Endothelial cell of umbilical vein (primary cell): ENCODE results near the gene SYT7. TPM values are rescaled to one million over a fixed set of nuclear protein-coding genes. Genes with fewer than 3 reads are reported as not detected.

Experiments used
- BruUV-seq: library from RNA; stranded (reverse); fragments of 400-500 nt; replicated peaks from 2 replicates; lab custom pipeline; 2021; lab: Mats Ljungman, UMichigan
- CTCF ChIA-PET: fragments of 300-600, 350-600 bp; sonication (Branson Sonifier 250); formaldehyde crosslinking; loops from one replicate; lab custom pipeline; 2021; ENCODE audit warnings: antibody characterized with exemption, inconsistent platforms; lab: Charles Lee
- POLR2A ChIA-PET: fragments of 300-600, 350-600 bp; sonication (Branson Sonifier 250); formaldehyde crosslinking; loops from one replicate; lab custom pipeline; 2021; ENCODE audit warnings: antibody characterized with exemption, inconsistent platforms; lab: Charles Lee
- DNase-seq: peaks from one replicate; pipeline ENCODE4 v3.0.0-alpha.2; 2011; ENCODE audit warnings: low read depth, low spot score
- FAIRE-seq: peaks from 2 replicates; lab custom pipeline; 2011; peaks lifted over from hg19 to GRCh38; lab: Jason Lieb, UNC
- H2AFZ ChIP-seq: 2 replicates; pipeline ENCODE4 v1.6.0; 2012; ENCODE audit warnings: low read depth, low read length, control low read depth, inconsistent platforms
- H3K27ac ChIP-seq: 2 replicates; pipeline ENCODE4 v1.5.1; 2011; ENCODE audit warnings: low read depth, mild to moderate bottlenecking, control low read depth, low read length, moderate library complexity; ENCODE audit not compliant: insufficient read depth
- H3K27me3 ChIP-seq, 2 experiments: 2 replicates each; pipeline versions ENCODE4 v1.6.0 to v1.6.1; 2011; ENCODE audit warnings: low read length in 2 of 2, mixed read lengths in 1 of 2; ENCODE audit not compliant: control insufficient read depth in 2 of 2, insufficient read depth in 2 of 2
- H3K36me3 ChIP-seq, 2 experiments: 2 replicates in 1 of 2; 3 replicates in 1 of 2; pipeline ENCODE4 v1.5.1; 2011; ENCODE audit warnings: low read length in 2 of 2, mild to moderate bottlenecking in 1 of 2, moderate library complexity in 1 of 2; ENCODE audit not compliant: control insufficient read depth in 2 of 2, insufficient read depth in 2 of 2; ENCODE audit errors: extremely low read depth in 1 of 2
- H3K4me1 ChIP-seq: 3 replicates; pipeline ENCODE4 v1.5.1; 2011; ENCODE audit warnings: mild to moderate bottlenecking, low read length; ENCODE audit not compliant: control insufficient read depth, insufficient read depth; ENCODE audit errors: extremely low read depth
- H3K4me2 ChIP-seq: 2 replicates; pipeline ENCODE4 v1.6.1; 2011; ENCODE audit warnings: low read length, control low read depth, mixed read lengths; ENCODE audit not compliant: insufficient read depth
- H3K4me3 ChIP-seq, 3 experiments: fragments of 200-600 bp in 1 of 3; sonication (generic), shearing (Covaris generic) in 1 of 3; replicated peaks in 1 of 3; 2 replicates each; pipeline ENCODE4 v1.5.1; 2011 to 2016; ENCODE audit warnings: control low read depth in 3 of 3, low read length in 3 of 3, mild to moderate bottlenecking in 2 of 3, inconsistent platforms in 1 of 3, low read depth in 1 of 3, moderate library complexity in 1 of 3; ENCODE audit not compliant: insufficient read depth in 1 of 3
- H3K79me2 ChIP-seq: 2 replicates; pipeline ENCODE4 v1.6.0; 2012; ENCODE audit warnings: low read length, inconsistent platforms; ENCODE audit not compliant: control insufficient read depth, insufficient read depth
- H3K9ac ChIP-seq: replicated peaks from 2 replicates; pipeline ENCODE3; 2011; ENCODE audit warnings: low read length, control low read depth; ENCODE audit not compliant: insufficient read depth; ENCODE audit errors: extremely low read depth
- H3K9me1 ChIP-seq: replicated peaks from 3 replicates; pipeline ENCODE4 v1.6.0; 2011; ENCODE audit warnings: mild to moderate bottlenecking, low read length; ENCODE audit not compliant: control insufficient read depth, insufficient read depth; ENCODE audit errors: extremely low read depth
- H3K9me3 ChIP-seq: replicated peaks from 2 replicates; pipeline ENCODE4 v1.5.1; 2012; ENCODE audit warnings: low read length, inconsistent platforms; ENCODE audit not compliant: control insufficient read depth, insufficient read depth
- H4K20me1 ChIP-seq: replicated peaks from 2 replicates; pipeline ENCODE3; 2011; ENCODE audit warnings: mild to moderate bottlenecking, low read length; ENCODE audit not compliant: control insufficient read depth, insufficient read depth; ENCODE audit errors: extremely low read depth
- EZH2 ChIP-seq: IDR thresholded peaks from 2 replicates; pipeline ENCODE4 v1.6.1; 2012; ENCODE audit warnings: borderline replicate concordance, low read depth, mild to moderate bottlenecking, moderate library complexity, low read length, inconsistent platforms; ENCODE audit not compliant: severe bottlenecking
- JUN ChIP-seq: IDR thresholded peaks from 2 replicates; pipeline ENCODE4 v1.6.1; 2011; ENCODE audit warnings: borderline replicate concordance, low read depth; ENCODE audit not compliant: insufficient read length, insufficient read depth
- MYC ChIP-seq: IDR thresholded peaks from one replicate; pipeline ENCODE4 v1.6.1; 2011; ENCODE audit warnings: mild to moderate bottlenecking, low read depth, low read length
- POLR2A ChIP-seq: IDR thresholded peaks from 2 replicates; pipeline ENCODE4 v1.6.1; 2012; ENCODE audit warnings: low read depth, mild to moderate bottlenecking, control low read depth, low read length
- POLR2AphosphoS5 ChIP-seq: IDR thresholded peaks from 2 replicates; pipeline ENCODE4 v1.6.1; 2012; ENCODE audit warnings: low read depth, mild to moderate bottlenecking, control low read depth, low read length, moderate library complexity; ENCODE audit not compliant: insufficient read depth
- dilution Hi-C: fragments of 300-500 bp; cut with MboI; formaldehyde crosslinking; loops from one replicate; pipeline ENCODE4 v1.15.0; 2019; ENCODE audit warnings: low sequenced_read_pairs; ENCODE audit not compliant: extremely low pct_ligation_motif_present
- intact Hi-C: fragments of 100-400 bp; cut with micrococcal nuclease; formaldehyde crosslinking; loops from one replicate; pipeline ENCODE4 v1.10.0; 2022
- polyA plus RNA-seq, 4 experiments: library from polyadenylated mRNA; depleted of rRNA in 3 of 4; stranded (reverse) in 3 of 4; unstranded in 1 of 4; fragments of >200 nt; gene quantifications; 2 replicates each; pipeline versions ENCODE4 v1.2.1 to v1.2.3, GENCODE V29; 2011 to 2012; ENCODE audit warnings: missing spikeins in 1 of 4
- total RNA-seq: library from RNA; stranded (reverse); gene quantifications from 2 replicates; pipeline ENCODE4 v1.2.3, GENCODE V29; 2021
- TF ChIP-seq, protein P1 (sequence below): IDR thresholded peaks from 2 replicates; pipeline ENCODE4 v1.6.1; 2011; ENCODE audit not compliant: insufficient read depth, insufficient read length
- TF ChIP-seq, protein P2 (sequence below), 2 donors: IDR thresholded peaks; 1 replicate in 1 of 2; 2 replicates in 1 of 2; pipeline ENCODE4 v1.5.1; 2011; ENCODE audit warnings: low read length in 2 of 2, mild to moderate bottlenecking in 2 of 2, moderate library complexity in 2 of 2, control low read depth in 1 of 2, inconsistent platforms in 1 of 2, low read depth in 1 of 2; ENCODE audit not compliant: insufficient read depth in 1 of 2; ENCODE audit errors: extremely low read depth in 1 of 2

Gene SYT7
- total and polyA plus RNA-seq, 2 donors (not counting 3 experiments of a cell fraction or from before 2014, with no cell fraction given) = 0.08 to 0.55 TPM

- intact Hi-C loops = loop anchor here (5.0 kb wide), 1 partner anchor 60 kb away; no protein-coding TSS in a partner anchor
- POLR2A ChIA-PET = no interaction called here
- DNase-seq (peak; percentile 69), FAIRE-seq (peak; percentile 89)
- Histone ChIP-seq H3K27me3 (peaks cover 0 to 3% of the 10 kb centered on the region in 2 experiments), H2AFZ (no peak overlapping the region), H3K9ac (no peak overlapping the region), H3K27ac (no peak overlapping the region), H3K4me2 (no peak overlapping the region), H3K4me3 (no peak overlapping the region), H3K36me3 (no peaks in the 10 kb centered on the region), H3K79me2 (no peaks in the 10 kb centered on the region), H3K9me1 (no peaks in the 10 kb centered on the region), H3K9me3 (no peaks in the 10 kb centered on the region), H4K20me1 (no peaks in the 10 kb centered on the region), H3K4me1 (no peaks in the 10 kb centered on the region)
- CTCF ChIA-PET = interaction anchor here (0.7 to 2.6 kb wide), 11 partner anchors 9 to 166 kb away, joined by 3 to 11 read pairs (median 4); no protein-coding TSS in a partner anchor
- BruUV-seq = no TSS peak
- dilution Hi-C loops = no loop called here
- TF ChIP-seq, protein P1, sequence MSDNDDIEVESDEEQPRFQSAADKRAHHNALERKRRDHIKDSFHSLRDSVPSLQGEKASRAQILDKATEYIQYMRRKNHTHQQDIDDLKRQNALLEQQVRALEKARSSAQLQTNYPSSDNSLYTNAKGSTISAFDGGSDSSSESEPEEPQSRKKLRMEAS = peak; percentile 98
- TF ChIP-seq POLR2AphosphoS5 (peak; percentile 63), MYC (peak; percentile 71), POLR2A (no peak), JUN (no peak), EZH2 (peak; percentile 45)
- TF ChIP-seq, protein P2, sequence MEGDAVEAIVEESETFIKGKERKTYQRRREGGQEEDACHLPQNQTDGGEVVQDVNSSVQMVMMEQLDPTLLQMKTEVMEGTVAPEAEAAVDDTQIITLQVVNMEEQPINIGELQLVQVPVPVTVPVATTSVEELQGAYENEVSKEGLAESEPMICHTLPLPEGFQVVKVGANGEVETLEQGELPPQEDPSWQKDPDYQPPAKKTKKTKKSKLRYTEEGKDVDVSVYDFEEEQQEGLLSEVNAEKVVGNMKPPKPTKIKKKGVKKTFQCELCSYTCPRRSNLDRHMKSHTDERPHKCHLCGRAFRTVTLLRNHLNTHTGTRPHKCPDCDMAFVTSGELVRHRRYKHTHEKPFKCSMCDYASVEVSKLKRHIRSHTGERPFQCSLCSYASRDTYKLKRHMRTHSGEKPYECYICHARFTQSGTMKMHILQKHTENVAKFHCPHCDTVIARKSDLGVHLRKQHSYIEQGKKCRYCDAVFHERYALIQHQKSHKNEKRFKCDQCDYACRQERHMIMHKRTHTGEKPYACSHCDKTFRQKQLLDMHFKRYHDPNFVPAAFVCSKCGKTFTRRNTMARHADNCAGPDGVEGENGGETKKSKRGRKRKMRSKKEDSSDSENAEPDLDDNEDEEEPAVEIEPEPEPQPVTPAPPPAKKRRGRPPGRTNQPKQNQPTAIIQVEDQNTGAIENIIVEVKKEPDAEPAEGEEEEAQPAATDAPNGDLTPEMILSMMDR (IDR thresholded peaks at IDR 0.05; ENCODE audit: extremely low read depth in 1 of 2, insufficient read depth in 1 of 2, low read depth in 1 of 2, low read length in 2 of 2) = peak; percentile 50 to 74
Observed at GRCh38 chr11:61567286-61568061, 13.4 kb downstream of the SYT7 start.
